GM20431 (cell line): ENCODE measurements around the gene NCOR2.

Experiments
- in situ Hi-C: fragments of 300-500 bp; cut with MseI, MboI; formaldehyde crosslinking; loops from one replicate; pipeline ENCODE4 v1.15.0; 2020; ENCODE audit warnings: low sequenced_read_pairs; ENCODE audit not compliant: unreplicated experiment

The NCOR2 gene

GRCh38 chr12:124566997-124567672 is at the start of gene NCOR2:
NCOR2 (minus strand) TSS chr12:124567612; CDS start chr12:124495251, 72,361 bp downstream.
- in situ Hi-C loops: no loop called here

DNA sequence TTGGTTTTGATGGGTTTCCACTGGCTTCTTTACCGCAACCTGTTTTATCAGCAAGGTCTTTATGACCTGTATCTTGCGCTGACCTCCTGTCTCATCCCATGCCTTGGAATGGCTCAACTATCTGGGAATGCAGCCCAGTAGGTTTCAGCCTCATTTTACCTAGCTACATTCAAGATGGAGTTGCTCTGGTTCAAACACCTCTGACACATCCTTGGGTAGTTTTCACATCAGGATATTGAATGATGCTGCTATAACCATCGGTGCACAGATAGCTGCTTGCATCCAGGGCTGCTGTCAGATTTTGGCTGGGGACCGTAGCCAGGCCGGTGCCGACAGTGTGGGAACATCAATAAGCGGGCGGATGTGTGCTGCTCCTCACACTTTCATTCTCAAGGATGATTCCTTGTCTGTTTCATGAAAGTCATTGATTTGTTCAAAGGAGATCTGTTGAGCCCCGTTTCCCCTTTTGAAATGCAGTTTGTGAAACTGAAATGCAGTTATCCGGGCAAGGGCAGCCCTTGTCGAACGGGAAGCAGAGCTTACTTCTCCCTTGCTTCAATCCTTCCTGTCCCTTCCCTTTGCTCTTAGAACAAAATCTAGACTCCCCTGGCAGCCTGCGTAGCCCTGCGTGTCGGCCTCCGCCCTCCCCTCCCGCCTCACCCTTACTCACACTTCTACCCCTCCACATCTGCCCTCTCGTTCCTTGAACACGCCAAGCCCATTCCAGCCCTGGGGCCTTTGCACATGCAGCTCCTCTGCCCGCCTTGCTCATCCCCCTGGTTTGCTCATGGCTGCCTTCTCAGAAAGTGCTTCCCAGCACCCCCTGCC is 49.2 kb upstream of the NCOR2 start:
- in situ Hi-C loops: no loop called here

DNA sequence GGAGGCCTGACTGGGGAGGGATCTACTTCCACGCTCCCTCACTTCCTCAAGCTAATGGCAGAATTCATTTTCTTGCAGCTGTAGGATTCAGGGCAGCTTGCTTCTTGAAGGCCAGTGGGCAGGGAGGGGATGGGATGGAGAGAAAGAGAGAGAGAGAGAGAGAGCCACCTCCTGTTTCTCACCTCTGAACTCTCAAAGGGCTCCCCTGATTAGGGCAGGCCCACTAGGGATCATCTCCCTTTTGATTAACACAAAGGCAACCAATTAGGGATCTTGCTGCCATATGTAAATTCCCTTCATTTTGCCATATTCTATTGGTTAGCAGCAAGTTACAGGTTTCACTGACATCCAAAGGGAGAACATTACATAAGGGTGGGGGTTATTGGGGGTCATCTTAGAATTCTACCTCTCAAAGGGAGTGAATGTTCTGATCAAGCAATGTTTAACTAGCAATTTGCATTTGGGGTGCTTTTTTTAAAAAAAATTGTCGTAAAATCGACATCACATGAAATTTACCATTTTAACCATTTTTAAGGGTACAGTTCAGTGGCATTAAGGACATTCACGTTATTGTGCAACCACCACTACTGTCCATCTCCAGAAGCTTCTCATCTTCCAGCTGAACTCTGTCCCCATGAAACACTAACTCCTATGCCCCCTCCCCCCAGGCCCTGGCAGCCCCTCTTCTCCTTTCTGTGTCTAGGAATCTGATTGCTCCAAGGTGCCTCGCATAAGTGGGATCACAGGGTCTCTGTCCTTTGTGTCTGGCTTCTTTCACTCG is 47.3 kb upstream of the NCOR2 start:
- in situ Hi-C loops: no loop called here

GRCh38 chr12:124613151-124613585 is 45.8 kb upstream of the NCOR2 start:
- in situ Hi-C loops: no loop called here

- in situ Hi-C loops: no loop called here
Measured at GRCh38 chr12:124612410-124612680, 44.9 kb upstream of the NCOR2 start.

GRCh38 chr12:124611559-124612409 is 44.4 kb upstream of the NCOR2 start:
- in situ Hi-C loops: no loop called here

DNA sequence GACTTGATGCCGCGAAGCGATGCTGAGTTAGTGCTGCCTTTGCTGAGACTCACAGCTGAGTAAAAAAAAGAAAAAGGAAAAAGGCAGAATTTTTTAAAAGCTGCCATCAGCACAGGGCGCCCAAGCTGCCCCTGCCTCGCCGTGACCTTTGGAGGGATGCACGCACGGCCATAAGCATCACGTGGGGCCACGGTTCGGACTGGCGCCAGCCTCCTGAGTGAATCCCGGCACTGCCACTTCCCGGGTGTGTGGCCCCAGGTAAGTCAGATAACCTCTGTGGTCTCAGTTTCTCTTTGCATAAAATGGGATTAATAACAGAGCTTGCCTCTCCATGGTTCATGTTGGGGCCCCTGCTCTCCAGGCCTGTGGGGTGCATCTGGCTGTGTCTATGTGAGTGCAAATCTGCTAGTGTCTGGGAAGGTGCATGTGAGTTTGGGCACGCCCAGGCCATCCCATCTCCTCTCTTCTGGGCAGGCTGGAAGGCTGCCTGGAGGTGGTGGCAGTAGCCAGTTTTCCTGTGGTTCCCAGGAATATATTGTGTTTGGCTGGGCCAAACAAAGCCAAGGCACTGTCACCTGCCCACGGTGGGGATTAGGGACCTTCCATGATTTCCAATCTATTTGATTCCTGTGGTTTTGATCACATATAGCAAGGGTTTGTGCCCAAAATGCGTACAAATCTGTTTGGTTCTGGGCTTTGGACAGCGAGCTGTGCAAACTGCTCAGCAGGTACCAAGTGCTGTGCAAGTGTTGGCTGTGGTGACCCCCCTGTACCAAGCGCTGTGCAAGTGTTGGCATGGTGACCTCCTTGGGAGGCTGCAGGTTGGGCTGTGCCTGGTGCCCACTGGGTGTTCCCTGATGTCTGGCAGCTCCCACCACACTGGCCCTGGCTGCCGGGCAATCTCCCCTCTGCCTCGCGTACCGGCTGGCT is 43.5 kb upstream of the NCOR2 start:
- in situ Hi-C loops: no loop called here

DNA sequence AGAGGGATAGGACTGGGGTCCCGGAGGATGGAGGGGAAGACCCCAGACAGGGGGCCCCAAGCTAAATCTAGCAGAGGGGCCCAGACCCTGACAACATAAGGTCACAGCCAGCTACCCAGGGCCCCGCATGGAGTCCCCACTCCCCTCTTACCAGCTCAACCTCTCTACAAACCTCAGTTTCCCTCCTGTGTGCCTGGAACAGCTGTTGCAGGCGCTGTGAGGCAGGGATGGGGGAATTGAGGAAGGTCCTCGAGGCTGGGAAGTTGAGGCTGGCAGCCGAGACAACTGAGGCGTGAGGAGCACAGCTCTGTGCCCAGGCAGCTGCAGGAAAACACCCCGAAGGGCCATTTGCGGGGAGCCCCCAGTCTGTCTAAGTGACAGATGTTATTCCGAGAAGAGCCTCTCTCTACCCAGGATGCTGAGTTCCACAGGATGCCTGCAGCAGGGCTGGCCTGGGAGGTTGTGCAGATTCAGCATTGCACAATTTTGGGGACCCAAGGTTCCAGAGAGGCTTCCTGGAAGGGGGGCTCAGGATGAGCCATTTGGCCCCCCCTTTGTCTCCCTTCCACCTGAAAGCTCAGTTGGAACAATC is 42.7 kb upstream of the NCOR2 start:
- in situ Hi-C loops: no loop called here

DNA sequence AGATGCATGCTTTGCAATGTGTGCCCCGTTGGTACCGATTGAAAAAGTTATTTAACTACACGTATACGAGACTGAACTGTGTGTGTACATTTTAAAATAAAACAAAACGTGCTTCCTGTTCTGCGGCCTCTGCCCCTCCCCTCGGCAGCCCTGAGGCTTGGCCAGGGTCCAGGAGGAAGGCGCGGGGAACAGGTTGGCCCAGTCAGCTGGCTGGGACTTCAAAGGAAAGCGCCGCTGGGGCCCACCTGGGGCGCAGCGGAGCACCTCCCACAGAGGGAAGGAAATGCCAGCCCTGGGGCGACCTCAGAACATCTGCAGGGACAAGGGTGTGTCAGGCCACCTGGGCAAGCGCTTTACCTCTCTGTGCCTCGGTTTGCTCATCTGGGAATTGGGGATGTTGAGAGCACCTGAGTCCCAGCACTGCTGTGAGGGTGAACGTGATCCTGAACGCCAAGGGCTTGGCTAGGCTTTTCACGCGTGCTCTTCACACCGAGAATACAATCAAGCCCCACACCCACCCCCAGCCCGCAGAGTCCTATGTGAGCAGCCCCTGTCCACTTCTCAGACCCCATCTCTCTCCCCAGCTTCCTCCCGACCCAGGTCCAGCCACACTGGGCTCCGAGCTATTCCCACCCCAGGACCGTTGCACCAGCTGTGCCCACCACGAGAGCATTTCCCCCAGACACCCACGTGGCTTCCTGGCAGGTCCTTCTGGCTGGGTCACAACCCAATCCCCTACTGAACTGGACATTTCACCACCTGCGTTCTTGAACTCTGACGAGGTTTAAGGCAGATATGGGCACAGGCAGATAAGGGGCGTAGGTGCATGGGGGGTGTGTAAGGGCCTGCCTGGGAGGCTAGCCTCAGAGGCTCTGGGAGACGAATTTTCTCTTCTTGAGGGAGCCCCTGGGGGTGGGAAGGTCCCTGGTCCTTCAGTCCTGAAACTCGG is 41.9 kb upstream of the NCOR2 start:
- in situ Hi-C loops: no loop called here

DNA sequence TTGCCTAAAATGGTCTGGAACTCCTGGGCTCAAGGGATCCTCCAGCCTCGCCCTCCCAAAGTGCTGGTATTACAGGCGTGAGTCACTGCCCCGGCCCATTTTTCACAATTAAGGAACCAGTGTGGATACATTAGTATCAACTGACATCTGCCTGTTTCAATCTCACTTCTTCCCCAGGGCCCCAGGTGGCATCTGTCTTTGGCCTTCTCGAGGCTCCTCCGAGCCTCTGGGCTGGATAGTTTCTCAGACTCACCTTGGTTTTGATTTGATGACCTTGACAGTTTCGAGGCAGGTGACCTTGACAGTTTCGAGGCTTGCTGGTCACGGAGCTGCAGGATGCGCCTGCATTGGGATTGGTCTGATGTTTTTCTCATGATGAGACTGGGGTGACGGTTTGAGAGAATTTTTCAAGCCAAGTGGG is 41.0 kb upstream of the NCOR2 start:
- in situ Hi-C loops: no loop called here

DNA sequence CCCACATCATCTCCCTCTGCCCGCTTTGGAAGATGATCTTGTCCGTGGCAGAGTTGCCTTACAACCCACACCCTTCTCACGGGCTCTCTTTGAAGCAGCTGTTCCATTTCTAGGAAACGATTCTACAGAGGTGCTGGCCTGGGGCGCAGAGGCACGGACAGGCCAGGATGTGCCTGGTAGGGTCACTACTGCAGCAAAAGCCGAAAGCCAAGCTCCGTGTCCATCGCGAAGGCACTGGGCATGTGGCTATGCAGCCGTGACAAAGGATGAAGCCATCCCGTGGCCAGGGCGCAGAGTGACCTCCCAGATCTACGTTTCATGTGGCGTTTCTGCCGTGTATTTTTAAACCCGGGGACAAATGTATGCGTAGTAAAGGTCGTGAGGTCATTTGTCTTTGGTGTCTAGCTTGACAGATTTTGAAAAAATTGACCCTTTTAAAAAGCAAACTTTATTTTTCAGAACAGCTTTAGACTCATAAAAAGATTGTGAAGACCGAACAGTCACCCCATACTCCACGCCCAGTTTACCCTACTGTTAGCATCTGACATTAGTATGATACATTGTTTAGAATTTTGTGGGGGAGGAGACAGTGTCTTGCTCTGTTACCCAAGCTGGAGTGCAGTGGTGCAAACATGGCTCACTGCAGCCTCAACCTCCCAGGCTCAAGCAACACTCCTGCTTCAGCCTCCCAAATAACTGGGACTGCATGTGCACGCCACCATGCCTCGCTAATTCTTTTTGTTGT is 40.4 kb upstream of the NCOR2 start:
- in situ Hi-C loops: no loop called here

DNA sequence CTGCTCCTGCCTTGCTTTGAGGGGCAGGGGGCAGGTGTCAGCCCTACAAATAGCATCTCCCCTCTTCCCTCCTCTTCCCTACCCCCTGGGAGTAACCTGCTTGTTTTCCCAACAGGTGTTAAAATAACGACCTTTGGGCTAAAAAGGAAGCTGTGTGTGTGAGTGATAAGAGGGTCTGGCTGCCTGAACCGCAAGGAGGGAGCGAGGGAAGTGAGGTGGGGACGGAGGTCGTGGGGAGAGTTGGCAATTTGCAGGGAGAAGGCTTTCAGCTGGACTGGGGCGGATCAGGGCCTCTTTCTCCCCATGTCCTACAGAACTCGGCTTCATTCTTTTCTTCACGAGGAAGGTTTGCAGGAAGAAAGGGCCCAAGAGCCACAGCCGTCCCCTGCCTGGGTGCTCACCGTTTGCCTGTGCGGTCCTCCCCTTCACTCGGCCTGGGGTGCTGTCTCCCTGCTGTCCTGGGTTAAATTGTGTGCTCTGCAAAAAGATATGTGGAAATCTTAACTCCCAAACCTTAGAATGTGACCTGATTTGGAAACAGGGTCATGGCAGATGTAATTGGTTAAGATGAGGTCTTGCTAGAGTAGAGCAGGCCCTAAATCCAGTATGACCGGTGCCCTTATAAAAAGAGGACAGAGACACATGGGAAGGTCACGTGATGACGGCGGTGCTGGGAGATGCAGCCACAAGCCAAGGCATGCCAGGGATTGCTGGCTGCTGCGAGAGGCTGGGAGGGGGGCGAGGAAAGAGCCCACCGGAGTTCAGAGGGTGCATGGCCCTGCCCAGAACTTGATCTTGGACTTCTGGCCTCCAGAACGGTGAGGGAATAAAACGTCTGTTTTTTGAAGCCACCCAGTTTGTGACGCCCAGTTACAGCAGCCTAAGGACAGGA is 38.7 kb upstream of the NCOR2 start:
- in situ Hi-C loops: no loop called here

GRCh38 chr12:124605150-124605882 is 37.9 kb upstream of the NCOR2 start:
- in situ Hi-C loops: no loop called here

- in situ Hi-C loops: no loop called here
Measured at GRCh38 chr12:124604264-124604680, 36.9 kb upstream of the NCOR2 start.

DNA sequence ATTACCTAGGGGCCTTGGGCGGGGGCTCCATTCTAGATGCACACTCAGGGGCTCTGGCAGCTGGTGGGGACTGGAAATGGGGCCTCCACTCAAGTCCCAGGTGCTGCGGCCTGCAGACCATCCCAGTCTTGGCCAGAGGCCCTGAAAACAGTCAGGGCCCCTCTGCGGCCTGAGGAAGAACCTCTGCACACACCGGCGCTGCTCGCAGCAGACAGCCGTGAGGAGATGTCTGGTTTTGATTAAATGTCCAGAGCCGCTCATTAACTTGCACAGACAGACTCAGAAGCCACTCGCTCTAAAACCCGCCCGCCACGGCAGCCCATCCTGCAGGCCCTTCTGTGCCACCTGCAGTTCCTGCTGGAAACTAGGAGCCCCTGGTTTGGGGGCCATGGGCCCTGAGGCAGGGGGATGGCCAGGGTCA is 36.4 kb upstream of the NCOR2 start:
- in situ Hi-C loops: no loop called here
